Retina (tissue), 1 donor: Measurements from ENCODE around the gene DGKE.

Source experiments
- DNase-seq: peaks from one replicate; pipeline ENCODE4 v3.0.0-alpha.2; 2016

DGKE gene

GRCh38 chr17:56851008-56851407, 17.1 kb downstream of the DGKE start:
- no peak for DNase-seq

GRCh38 chr17:56861899-56862298, 27.9 kb downstream of the DGKE start:
- DNase-seq, result no peak

- no peak for DNase-seq
Measured at GRCh38 chr17:56863974-56864373, 30.0 kb downstream of the DGKE start.

GRCh38 chr17:56866076-56866475, 32.1 kb downstream of the DGKE start:
- no peak for DNase-seq

GRCh38 chr17:56866496-56866895, 32.5 kb downstream of the DGKE start:
- no peak for DNase-seq

GRCh38 chr17:56867948-56868376, 34.0 kb downstream of the DGKE start:
- no peak for DNase-seq

GRCh38 chr17:56868716-56869115, 34.8 kb downstream of the DGKE start:
- DNase-seq, result no peak

- no peak for DNase-seq
Measured at GRCh38 chr17:56870081-56870651, 36.2 kb downstream of the DGKE start.

- DNase-seq, result no peak
Measured at GRCh38 chr17:56876766-56877179, 42.8 kb downstream of the DGKE start.

GRCh38 chr17:56879280-56879679, 45.3 kb downstream of the DGKE start:
- no peak for DNase-seq

GRCh38 chr17:56880133-56880532, 46.2 kb downstream of the DGKE start:
- DNase-seq, result no peak

- no peak for DNase-seq
Measured at GRCh38 chr17:56880571-56880970, 46.6 kb downstream of the DGKE start.

- no peak for DNase-seq
Measured at GRCh38 chr17:56881685-56882295, 47.8 kb downstream of the DGKE start.

GRCh38 chr17:56883616-56884015, 49.7 kb downstream of the DGKE start:
- DNase-seq, result no peak

- DNase-seq, result no peak
Measured at GRCh38 chr17:56884483-56885311, 50.7 kb downstream of the DGKE start.

GRCh38 chr17:56885312-56885657, 51.3 kb downstream of the DGKE start:
- DNase-seq, result no peak

GRCh38 chr17:56886288-56886731, 52.4 kb downstream of the DGKE start:
- DNase-seq, result no peak

GRCh38 chr17:56887105-56887504, 53.2 kb downstream of the DGKE start:
- no peak for DNase-seq

- DNase-seq, result no peak
Measured at GRCh38 chr17:56887552-56888467, 53.9 kb downstream of the DGKE start.

GRCh38 chr17:56890390-56890789, 56.4 kb downstream of the DGKE start:
- no peak for DNase-seq

GRCh38 chr17:56890906-56891674, 57.1 kb downstream of the DGKE start:
- DNase-seq, result no peak

- no peak for DNase-seq
Measured at GRCh38 chr17:56891751-56892150, 57.8 kb downstream of the DGKE start.
